Immature natural killer cell (primary cell): Measurements from ENCODE around the gene AMBP. TPM values are rescaled to one million over a fixed set of nuclear protein-coding genes. Genes with fewer than 3 reads are reported as not detected.
"Not testable (repeated sequence)": the region's sequence is repeated elsewhere in the genome, so short reads cannot be mapped to it uniquely, and the experiment has no call there.

Source experiments
- DNase-seq, 3 donors: peaks; one replicate each; pipeline ENCODE4 v3.0.0; 2022; ENCODE audit warnings: mixed read lengths in 1 of 3
- H3K27ac Mint-ChIP-seq, 6 donors: one replicate each; pipeline ENCODE4 v1.8.0; 2020; ENCODE audit warnings: mixed read lengths in 6 of 6, mild to moderate bottlenecking in 5 of 6, inconsistent platforms in 4 of 6, moderate library complexity in 3 of 6
- H3K27me3 Mint-ChIP-seq, 3 donors: one replicate each; pipeline ENCODE4 v1.8.0; 2020 to 2021; ENCODE audit warnings: low read depth in 3 of 3, mild to moderate bottlenecking in 3 of 3, mixed read lengths in 3 of 3, moderate library complexity in 3 of 3, inconsistent platforms in 1 of 3
- H3K36me3 Mint-ChIP-seq, 3 donors: one replicate each; pipeline ENCODE4 v1.8.0; 2020; ENCODE audit warnings: mixed read lengths in 3 of 3, inconsistent platforms in 2 of 3, mild to moderate bottlenecking in 2 of 3
- H3K4me1 Mint-ChIP-seq, 2 donors: one replicate each; pipeline ENCODE4 v1.8.0; 2020; ENCODE audit warnings: inconsistent platforms in 2 of 2, mild to moderate bottlenecking in 2 of 2, mixed read lengths in 2 of 2, moderate library complexity in 1 of 2
- H3K4me3 Mint-ChIP-seq, 5 donors: one replicate each; pipeline ENCODE4 v1.8.0; 2020; ENCODE audit warnings: mild to moderate bottlenecking in 5 of 5, mixed read lengths in 5 of 5, inconsistent platforms in 3 of 5, moderate library complexity in 3 of 5
- H3K9me3 Mint-ChIP-seq, 6 donors: one replicate each; pipeline ENCODE4 v1.8.0; 2020; ENCODE audit warnings: mild to moderate bottlenecking in 6 of 6, mixed read lengths in 6 of 6, inconsistent platforms in 4 of 6, moderate library complexity in 3 of 6
- polyA plus RNA-seq, 3 donors: library from polyadenylated mRNA; unstranded; fragments of 300-500 nt; fragmentation: Illumina TruSeq; gene quantifications; one replicate each; pipeline ENCODE4 v1.2.3, GENCODE V29; 2021

The AMBP gene
- polyA plus RNA-seq, 3 donors from 2014 or later = not detected

- Mint-ChIP-seq H3K4me1 (no peaks in the 10 kb centered on the region), H3K36me3 (no peaks in the 10 kb centered on the region), H3K9me3 (no peaks in the 10 kb centered on the region), H3K27ac (no peak overlapping the region), H3K27me3 (peaks cover 4 to 10% (median 4%) of the 10 kb centered on the region in 3 donors), H3K4me3 (no peak overlapping the region)
- no peak for DNase-seq
Measured at GRCh38 chr9:114092336-114092735, 14.2 kb upstream of the AMBP start.

GRCh38 chr9:114091711-114092110 lies 13.6 kb upstream of the AMBP start:
- Mint-ChIP-seq H3K27ac (no peak overlapping the region), H3K9me3 (no peaks in the 10 kb centered on the region), H3K4me1 (no peaks in the 10 kb centered on the region), H3K27me3 (peaks cover 4 to 10% (median 4%) of the 10 kb centered on the region in 3 donors), H3K36me3 (no peaks in the 10 kb centered on the region), H3K4me3 (no peak overlapping the region)
- DNase-seq = no peak

GRCh38 chr9:114090798-114091197 lies 12.7 kb upstream of the AMBP start:
- H3K36me3 Mint-ChIP-seq = no peaks in the 10 kb centered on the region
- H3K4me3 Mint-ChIP-seq = no peak overlapping the region
- H3K27ac Mint-ChIP-seq = no peak overlapping the region
- peaks cover 2 to 4% (median 3%) of the 10 kb centered on the region in 3 donors for H3K27me3 Mint-ChIP-seq
- H3K4me1 Mint-ChIP-seq = no peaks in the 10 kb centered on the region
- no peak for DNase-seq
- no peaks in the 10 kb centered on the region for H3K9me3 Mint-ChIP-seq

- Mint-ChIP-seq H3K4me3 (no peak overlapping the region), H3K9me3 (no peaks in the 10 kb centered on the region), H3K4me1 (no peaks in the 10 kb centered on the region), H3K27ac (peak overlapping the region in 1 of 6 donors; percentile 65), H3K27me3 (peaks cover 0 to 2% (median 2%) of the 10 kb centered on the region in 3 donors), H3K36me3 (no peaks in the 10 kb centered on the region)
- no peak for DNase-seq
Measured at GRCh38 chr9:114089206-114089840, 11.2 kb upstream of the AMBP start.

- no peaks in the 10 kb centered on the region for H3K9me3 Mint-ChIP-seq
- H3K4me3 Mint-ChIP-seq = no peak overlapping the region
- DNase-seq = no peak
- no peak overlapping the region for H3K27ac Mint-ChIP-seq
- no peaks in the 10 kb centered on the region for H3K36me3 Mint-ChIP-seq
- peaks cover 0 to 2% (median 2%) of the 10 kb centered on the region in 3 donors for H3K27me3 Mint-ChIP-seq
- no peaks in the 10 kb centered on the region for H3K4me1 Mint-ChIP-seq
Measured at GRCh38 chr9:114088571-114089170, 10.6 kb upstream of the AMBP start.

- no peaks in the 10 kb centered on the region for H3K9me3 Mint-ChIP-seq
- peaks cover 0 to 2% (median 2%) of the 10 kb centered on the region in 3 donors for H3K27me3 Mint-ChIP-seq
- DNase-seq = no peak
- H3K27ac Mint-ChIP-seq = no peak overlapping the region
- H3K4me3 Mint-ChIP-seq = no peak overlapping the region
- H3K36me3 Mint-ChIP-seq = no peaks in the 10 kb centered on the region
- H3K4me1 Mint-ChIP-seq = no peaks in the 10 kb centered on the region
Measured at GRCh38 chr9:114087721-114088120, 9.6 kb upstream of the AMBP start.

- H3K9me3 Mint-ChIP-seq = no peaks in the 10 kb centered on the region
- H3K4me3 Mint-ChIP-seq = no peak overlapping the region
- peaks cover 0 to 4% (median 2%) of the 10 kb centered on the region in 3 donors for H3K27me3 Mint-ChIP-seq
- H3K4me1 Mint-ChIP-seq = no peaks in the 10 kb centered on the region
- DNase-seq = no peak
- H3K36me3 Mint-ChIP-seq = no peaks in the 10 kb centered on the region
- no peak overlapping the region for H3K27ac Mint-ChIP-seq
Measured at GRCh38 chr9:114086607-114087006, 8.5 kb upstream of the AMBP start.

GRCh38 chr9:114086009-114086408 lies 7.9 kb upstream of the AMBP start:
- Mint-ChIP-seq H3K27me3 (peaks cover 0 to 4% (median 2%) of the 10 kb centered on the region in 3 donors), H3K4me3 (no peak overlapping the region), H3K36me3 (no peaks in the 10 kb centered on the region), H3K4me1 (no peaks in the 10 kb centered on the region), H3K9me3 (no peaks in the 10 kb centered on the region), H3K27ac (no peak overlapping the region)
- DNase-seq = no peak

GRCh38 chr9:114085387-114085789 lies 7.3 kb upstream of the AMBP start:
- no peaks in the 10 kb centered on the region for H3K4me1 Mint-ChIP-seq
- no peak overlapping the region for H3K4me3 Mint-ChIP-seq
- no peak for DNase-seq

GRCh38 chr9:114084282-114085073 lies 6.4 kb upstream of the AMBP start:
- no peaks in the 10 kb centered on the region for H3K4me1 Mint-ChIP-seq
- H3K27me3 Mint-ChIP-seq = peaks cover 0 to 4% (median 0%) of the 10 kb centered on the region in 3 donors
- no peak overlapping the region for H3K4me3 Mint-ChIP-seq
- H3K36me3 Mint-ChIP-seq = no peaks in the 10 kb centered on the region
- no peaks in the 10 kb centered on the region for H3K9me3 Mint-ChIP-seq
- H3K27ac Mint-ChIP-seq = no peak overlapping the region
- DNase-seq = no peak

More at GRCh38 chr9:114085387-114085789, 7.3 kb upstream of the AMBP start:
- H3K9me3 Mint-ChIP-seq = no peaks in the 10 kb centered on the region
- no peaks in the 10 kb centered on the region for H3K36me3 Mint-ChIP-seq
- H3K27ac Mint-ChIP-seq = no peak overlapping the region
- peaks cover 0 to 4% (median 0%) of the 10 kb centered on the region in 3 donors for H3K27me3 Mint-ChIP-seq

- no peaks in the 10 kb centered on the region for H3K36me3 Mint-ChIP-seq
Measured at GRCh38 chr9:114083666-114084065, 5.6 kb upstream of the AMBP start.

GRCh38 chr9:114082763-114083412 lies 4.8 kb upstream of the AMBP start:
- not testable (repeated sequence) for DNase-seq, H3K4me3 Mint-ChIP-seq, H3K36me3 Mint-ChIP-seq, H3K27ac Mint-ChIP-seq, H3K9me3 Mint-ChIP-seq, H3K27me3 Mint-ChIP-seq, H3K4me1 Mint-ChIP-seq

More at GRCh38 chr9:114083666-114084065, 5.6 kb upstream of the AMBP start:
- Mint-ChIP-seq H3K27ac (no peak overlapping the region), H3K4me3 (no peak overlapping the region), H3K9me3 (no peaks in the 10 kb centered on the region), H3K4me1 (no peaks in the 10 kb centered on the region), H3K27me3 (peaks cover 0 to 2% (median 2%) of the 10 kb centered on the region in 3 donors)
- no peak for DNase-seq

GRCh38 chr9:114082017-114082762 lies 4.1 kb upstream of the AMBP start:
- Mint-ChIP-seq H3K4me3 (no peak overlapping the region), H3K9me3 (no peaks in the 10 kb centered on the region)

More at GRCh38 chr9:114082017-114082762, 4.1 kb upstream of the AMBP start:
- peaks cover 0 to 2% (median 2%) of the 10 kb centered on the region in 3 donors for H3K27me3 Mint-ChIP-seq
- no peaks in the 10 kb centered on the region for H3K36me3 Mint-ChIP-seq
- DNase-seq = peak; percentile 55 to 68 (median 63)
- H3K4me1 Mint-ChIP-seq = no peaks in the 10 kb centered on the region
- H3K27ac Mint-ChIP-seq = no peak overlapping the region
